GM23338 (cell line): ENCODE results near the gene ANKRD27. TPM values are rescaled to one million over a fixed set of nuclear protein-coding genes. Genes with fewer than 3 reads are reported as not detected.
"Not testable (repeated sequence)": the region's sequence is repeated elsewhere in the genome, so short reads cannot be mapped to it uniquely, and the experiment has no call there.

Source experiments
- ATAC-seq: fragments of 200-7000 bp; cut with Tn5 transposase; 3 replicates; pipeline ENCODE4 v1.9.1; 2020
- DNase-seq: peaks from one replicate; pipeline ENCODE4 v3.0.0-alpha.2; 2015; ENCODE audit warnings: low spot score
- H2AFZ ChIP-seq: fragments of 200-600 bp; sonication (generic); 2 replicates; pipeline ENCODE4 v1.8.0; 2016; ENCODE audit warnings: antibody characterized with exemption, mild to moderate bottlenecking, moderate library complexity
- H3F3A ChIP-seq: fragments of 200-600 bp; sonication (generic); replicated peaks from 2 replicates; pipeline ENCODE4 v1.8.0; 2017; ENCODE audit warnings: antibody characterized with exemption, mixed run types, low read depth
- H3K27ac ChIP-seq: fragments of 200-600 bp; sonication (generic); 2 replicates; pipeline ENCODE4 v1.6.1; 2016; ENCODE audit warnings: low read depth
- H3K27me3 ChIP-seq: fragments of 200-600 bp; sonication (generic); 2 replicates; pipeline ENCODE4 v1.8.0; 2016; ENCODE audit warnings: mild to moderate bottlenecking, mixed run types, moderate library complexity; ENCODE audit not compliant: insufficient read depth
- H3K36me3 ChIP-seq: fragments of 200-600 bp; sonication (generic); 2 replicates; pipeline ENCODE4 v1.8.0; 2016; ENCODE audit warnings: mild to moderate bottlenecking; ENCODE audit not compliant: insufficient read depth
- H3K4me1 ChIP-seq: fragments of 200-600 bp; sonication (generic); 2 replicates; pipeline ENCODE4 v1.8.0; 2016; ENCODE audit warnings: mild to moderate bottlenecking, moderate library complexity; ENCODE audit not compliant: insufficient read depth
- H3K4me2 ChIP-seq: fragments of 200-600 bp; sonication (generic); 2 replicates; pipeline ENCODE4 v1.7.1; 2017; ENCODE audit warnings: mixed run types
- H3K4me3 ChIP-seq: fragments of 200-600 bp; sonication (generic); 2 replicates; pipeline ENCODE4 v1.6.1; 2016; ENCODE audit warnings: mixed run types
- H3K79me2 ChIP-seq: fragments of 200-600 bp; sonication (generic); replicated peaks from 2 replicates; pipeline ENCODE4 v1.8.0; 2017; ENCODE audit warnings: mild to moderate bottlenecking; ENCODE audit not compliant: insufficient read depth
- H3K9me2 ChIP-seq: fragments of 200-600 bp; sonication (generic); 2 replicates; pipeline ENCODE4 v1.8.0; 2017; ENCODE audit not compliant: insufficient read depth
- H4K20me1 ChIP-seq: fragments of 200-600 bp; sonication (generic); replicated peaks from 2 replicates; pipeline ENCODE4 v1.8.0; 2017; ENCODE audit warnings: mild to moderate bottlenecking; ENCODE audit not compliant: insufficient read depth
- H3K27ac Mint-ChIP-seq: 2 replicates; pipeline ENCODE4 v1.8.0; 2020; ENCODE audit warnings: inconsistent platforms, mild to moderate bottlenecking, moderate library complexity, mixed read lengths
- H3K27me3 Mint-ChIP-seq: 3 replicates; pipeline ENCODE4 v1.8.0; 2022; ENCODE audit warnings: low read depth, mild to moderate bottlenecking, moderate library complexity, mixed read lengths, inconsistent platforms; ENCODE audit not compliant: insufficient read depth, poor library complexity
- H3K36me3 Mint-ChIP-seq: 3 replicates; pipeline ENCODE4 v1.8.0; 2021; ENCODE audit warnings: low read depth, mild to moderate bottlenecking, inconsistent platforms, moderate library complexity, mixed read lengths
- H3K4me1 Mint-ChIP-seq: 3 replicates; pipeline ENCODE4 v1.8.0; 2020; ENCODE audit warnings: mild to moderate bottlenecking, inconsistent platforms, mixed read lengths
- H3K4me3 Mint-ChIP-seq: 3 replicates; pipeline ENCODE4 v1.8.0; 2021; ENCODE audit warnings: moderate library complexity, mild to moderate bottlenecking, inconsistent platforms, mixed read lengths
- H3K9me3 Mint-ChIP-seq: 3 replicates; pipeline ENCODE4 v1.8.0; 2020; ENCODE audit warnings: moderate library complexity, mild to moderate bottlenecking, inconsistent platforms, mixed read lengths
- POLR2AphosphoS5 ChIP-seq: IDR thresholded peaks from 2 replicates; pipeline ENCODE4 v1.6.1; 2016; ENCODE audit warnings: antibody characterized with exemption, low read depth
- REST ChIP-seq: IDR thresholded peaks from one replicate; pipeline ENCODE4 v1.6.1; 2018; ENCODE audit warnings: antibody characterized with exemption; ENCODE audit not compliant: unreplicated experiment
- ZNF462 ChIP-seq: fragments of 250-450 bp; sonication (Bioruptor Pico); IDR thresholded peaks from 2 replicates; pipeline ENCODE4 v1.5.0; 2020; ENCODE audit warnings: mild to moderate bottlenecking, moderate library complexity
- polyA plus RNA-seq: library from polyadenylated mRNA; unstranded; fragments of >200 nt; fragmentation: Nextera tagmentation; extraction: Ambion mirVana; gene quantifications from 2 replicates; pipeline ENCODE4 v1.2.1, GENCODE V29; 2016
- total RNA-seq: library from RNA; depleted of rRNA; stranded (reverse); fragments of >200 nt; shearing (Covaris generic); gene quantifications from 2 replicates; pipeline ENCODE4 v1.2.3, GENCODE V29; 2014

Gene ANKRD27
- total and polyA plus RNA-seq, 2 experiments from 2014 or later, result 16.7 to 48.7 TPM

- TF ChIP-seq REST, result no peak
- no peak for TF ChIP-seq POLR2AphosphoS5
- no peak for TF ChIP-seq ZNF462 (CRISPR knock-in tag)
Observed at GRCh38 chr19:32594021-32594420, 81.0 kb downstream of the ANKRD27 start (continued).

GRCh38 chr19:32587747-32588504, 87.1 kb downstream of the ANKRD27 start:
- H3K4me2 ChIP-seq, DNase-seq, H3K4me1 Mint-ChIP-seq, H2AFZ ChIP-seq, H3K4me3 ChIP-seq, H3K27me3 ChIP-seq, H3K27me3 Mint-ChIP-seq, H3K27ac ChIP-seq, H3K27ac Mint-ChIP-seq, ATAC-seq, H3K4me1 ChIP-seq, H3K4me3 Mint-ChIP-seq, H4K20me1 ChIP-seq, H3K9me2 ChIP-seq, H3F3A ChIP-seq, H3K79me2 ChIP-seq: not testable (repeated sequence)
- H3K36me3 Mint-ChIP-seq, result peaks cover 78% of the 10 kb centered on the region
- H3K9me3 Mint-ChIP-seq, result peaks cover 25% of the 10 kb centered on the region
- H3K36me3 ChIP-seq, result peaks cover 44% of the 10 kb centered on the region
